HG03095 (cell line): ENCODE results near the gene PBX2.
"Not testable (repeated sequence)": the region's sequence is repeated elsewhere in the genome, so short reads cannot be mapped to it uniquely, and the experiment has no call there.

Experiments
- ATAC-seq: cut with Tn5 transposase; IDR thresholded peaks from one replicate; pipeline ENCODE4 v1.9.1; 2021; ENCODE audit warnings: moderate library complexity; ENCODE audit not compliant: unreplicated experiment

The PBX2 gene, protein sequence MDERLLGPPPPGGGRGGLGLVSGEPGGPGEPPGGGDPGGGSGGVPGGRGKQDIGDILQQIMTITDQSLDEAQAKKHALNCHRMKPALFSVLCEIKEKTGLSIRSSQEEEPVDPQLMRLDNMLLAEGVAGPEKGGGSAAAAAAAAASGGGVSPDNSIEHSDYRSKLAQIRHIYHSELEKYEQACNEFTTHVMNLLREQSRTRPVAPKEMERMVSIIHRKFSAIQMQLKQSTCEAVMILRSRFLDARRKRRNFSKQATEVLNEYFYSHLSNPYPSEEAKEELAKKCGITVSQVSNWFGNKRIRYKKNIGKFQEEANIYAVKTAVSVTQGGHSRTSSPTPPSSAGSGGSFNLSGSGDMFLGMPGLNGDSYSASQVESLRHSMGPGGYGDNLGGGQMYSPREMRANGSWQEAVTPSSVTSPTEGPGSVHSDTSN

DNA sequence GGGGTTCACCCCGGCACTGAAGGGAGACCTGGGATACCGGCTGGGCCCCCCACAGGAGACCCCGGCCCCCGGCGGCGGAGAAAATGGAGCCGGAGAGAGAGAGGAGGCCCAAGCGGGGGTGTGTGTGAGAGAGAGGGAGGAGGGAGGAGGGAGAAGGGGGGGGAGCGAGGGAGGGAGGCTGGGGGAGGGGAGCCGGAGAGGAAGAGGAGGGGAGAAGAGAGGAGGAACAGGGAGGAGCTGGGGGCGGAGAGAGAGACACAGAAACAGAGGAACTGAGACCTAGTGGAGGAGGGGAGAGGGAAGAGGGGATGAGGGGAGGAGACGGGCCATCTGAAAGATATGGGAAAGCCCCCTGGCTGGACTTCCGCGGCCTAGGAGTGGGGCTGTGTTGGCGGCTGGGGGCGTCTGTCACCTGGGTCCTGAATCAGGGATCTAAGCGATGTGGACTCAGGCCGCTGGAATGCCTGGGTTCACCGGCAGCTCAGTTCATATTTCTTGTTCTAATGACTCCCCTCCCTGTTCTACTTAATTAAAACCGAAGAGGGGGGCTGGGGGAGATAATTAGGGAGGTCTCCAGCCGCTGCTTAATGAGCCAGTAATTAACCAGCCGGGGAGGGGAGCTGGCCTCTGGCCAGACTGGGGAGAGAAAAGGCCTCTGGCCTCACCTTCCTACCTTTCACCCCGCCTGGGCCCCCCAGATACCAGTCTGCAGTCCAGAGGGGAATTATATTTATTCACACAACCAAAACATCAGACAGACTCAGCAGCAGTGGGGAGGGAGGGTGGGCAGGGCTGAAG, at the start of gene PBX2:
Gene PBX2, minus strand, starts transcription at position 149 of the 798 bp plus-strand sequence. CDS start 287 bp downstream, outside the sequence.
- peak; percentile 52 for ATAC-seq

DNA sequence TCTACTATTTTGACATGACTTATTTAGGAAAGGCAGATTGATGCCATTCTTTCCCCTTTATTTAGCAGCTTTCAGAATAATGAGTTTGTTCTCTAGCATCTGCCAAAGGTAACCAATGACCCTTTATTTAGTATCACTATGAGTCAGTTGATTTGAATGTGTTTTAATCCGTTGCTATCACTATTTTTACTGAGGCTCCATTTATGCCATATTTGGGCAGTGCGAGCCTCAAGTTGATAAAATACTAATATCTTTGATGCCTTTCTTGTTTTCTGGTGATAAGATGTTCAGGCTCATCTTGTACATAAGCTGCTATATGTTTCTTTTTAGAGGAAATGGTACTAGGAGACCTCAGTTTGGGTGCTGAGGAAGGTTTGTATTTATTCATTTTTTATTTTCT, 49.5 kb upstream of the PBX2 start:
- no peak for ATAC-seq

DNA sequence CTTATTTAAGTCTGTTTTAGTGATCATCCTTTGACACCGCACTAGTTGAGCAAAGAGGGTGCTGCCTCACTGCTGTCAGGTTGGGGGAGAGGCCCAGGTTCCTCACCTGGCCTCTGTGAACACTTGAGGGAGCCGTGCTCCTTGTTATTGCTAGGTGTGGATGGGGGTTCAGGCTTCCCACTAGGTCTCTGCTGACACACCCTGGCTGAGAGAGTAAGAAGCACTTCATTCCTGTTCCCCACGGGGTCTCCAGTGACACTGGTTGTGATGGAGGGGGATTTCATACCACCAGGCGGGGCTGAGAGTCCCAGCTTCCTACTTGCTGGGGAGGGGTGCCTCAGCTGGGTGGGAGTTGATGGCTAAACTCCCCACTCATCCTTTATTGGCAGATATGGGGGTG, 44.9 kb upstream of the PBX2 start:
- ATAC-seq = no peak

DNA sequence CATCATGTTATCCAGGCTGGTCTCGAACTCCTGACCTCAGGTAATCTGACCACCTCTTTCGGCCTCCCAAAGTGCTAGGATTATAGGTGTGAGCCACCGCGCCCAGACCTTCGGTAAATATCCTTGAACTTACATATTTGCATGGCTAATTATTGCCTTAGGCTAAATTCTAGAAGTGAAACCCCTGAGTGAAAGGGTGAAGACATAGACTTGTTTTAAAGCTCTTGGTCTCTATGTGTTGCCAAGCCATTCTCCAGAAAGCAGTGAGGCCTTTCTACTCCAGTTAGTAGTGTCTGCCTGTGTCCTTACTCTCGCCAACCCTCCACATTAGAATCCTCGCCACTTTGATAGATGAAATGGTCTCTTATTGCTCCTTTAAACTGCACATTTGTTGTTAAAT, 36.4 kb upstream of the PBX2 start:
- no peak for ATAC-seq

DNA sequence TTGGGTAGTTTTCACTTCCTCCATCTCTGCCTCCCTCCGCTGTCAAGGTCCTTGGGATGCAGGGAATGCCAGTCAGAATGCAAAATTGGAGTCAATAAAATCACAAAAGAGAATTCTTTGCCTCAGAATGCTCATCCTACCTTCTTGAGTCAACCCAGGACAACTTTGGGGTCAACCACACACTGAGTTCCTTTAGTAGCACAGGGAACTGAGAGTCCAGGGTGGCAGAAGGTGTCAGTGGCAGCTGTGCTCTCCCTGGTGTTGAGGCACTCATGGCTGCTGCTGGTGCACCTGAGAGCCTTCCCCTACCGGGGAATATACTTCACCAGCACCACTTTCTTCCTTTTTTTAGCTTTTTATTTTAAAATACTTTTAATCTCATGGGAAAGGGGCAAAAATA, 34.7 kb upstream of the PBX2 start:
- ATAC-seq = no peak

DNA sequence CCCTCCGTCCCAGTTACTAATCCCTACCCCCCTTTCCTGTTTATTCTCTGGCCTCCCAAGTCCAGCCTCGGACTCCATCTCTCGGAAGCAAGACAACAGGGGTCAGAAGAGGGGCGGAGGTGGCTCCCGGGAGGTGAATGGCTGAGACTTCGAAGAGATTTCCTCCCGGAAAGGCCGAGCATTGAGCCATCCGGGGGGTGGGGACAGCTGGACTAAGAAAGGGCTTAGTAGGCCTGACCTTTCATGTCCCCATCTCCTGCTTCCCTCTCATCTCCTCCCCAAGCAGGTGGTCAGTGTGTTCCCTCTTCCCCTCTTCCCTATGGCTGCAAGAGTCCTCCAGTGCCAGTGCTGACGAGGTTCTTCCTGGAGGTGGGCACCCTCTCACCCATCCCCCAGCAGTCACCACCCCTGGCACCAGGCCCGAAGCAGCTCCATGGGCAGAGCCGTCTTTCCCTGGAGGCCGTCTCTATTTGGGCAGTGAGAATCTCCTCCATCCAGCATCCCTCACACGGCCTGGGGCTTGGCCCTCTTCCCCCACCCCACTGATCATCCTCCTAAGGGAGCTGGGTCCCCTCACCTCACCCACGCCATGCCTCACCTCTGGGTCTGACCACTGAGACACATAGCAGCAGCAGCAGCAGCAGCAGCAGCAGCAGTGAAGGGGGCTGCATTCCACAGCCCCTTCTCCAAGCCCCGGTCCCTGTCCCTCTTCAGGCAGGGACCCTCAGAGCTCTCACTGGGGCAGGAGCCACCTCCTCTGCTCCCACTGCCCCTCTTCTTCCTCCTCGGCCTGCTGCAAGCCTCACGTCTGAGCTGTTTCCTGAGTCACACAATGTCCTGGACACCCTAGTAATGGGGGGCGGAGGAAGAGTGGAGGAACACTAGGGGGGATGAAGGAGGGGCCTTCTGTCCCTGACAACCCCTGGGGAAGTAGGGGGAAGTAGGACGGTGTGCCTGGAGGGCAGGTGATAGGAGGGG, 33.5 kb upstream of the PBX2 start, which contains the start of gene NOTCH4:
Gene NOTCH4, minus strand, starts transcription at position 810 of the 978 bp plus-strand sequence. Its CDS starts 139 bp downstream, at position 671.
- ATAC-seq = no peak

DNA sequence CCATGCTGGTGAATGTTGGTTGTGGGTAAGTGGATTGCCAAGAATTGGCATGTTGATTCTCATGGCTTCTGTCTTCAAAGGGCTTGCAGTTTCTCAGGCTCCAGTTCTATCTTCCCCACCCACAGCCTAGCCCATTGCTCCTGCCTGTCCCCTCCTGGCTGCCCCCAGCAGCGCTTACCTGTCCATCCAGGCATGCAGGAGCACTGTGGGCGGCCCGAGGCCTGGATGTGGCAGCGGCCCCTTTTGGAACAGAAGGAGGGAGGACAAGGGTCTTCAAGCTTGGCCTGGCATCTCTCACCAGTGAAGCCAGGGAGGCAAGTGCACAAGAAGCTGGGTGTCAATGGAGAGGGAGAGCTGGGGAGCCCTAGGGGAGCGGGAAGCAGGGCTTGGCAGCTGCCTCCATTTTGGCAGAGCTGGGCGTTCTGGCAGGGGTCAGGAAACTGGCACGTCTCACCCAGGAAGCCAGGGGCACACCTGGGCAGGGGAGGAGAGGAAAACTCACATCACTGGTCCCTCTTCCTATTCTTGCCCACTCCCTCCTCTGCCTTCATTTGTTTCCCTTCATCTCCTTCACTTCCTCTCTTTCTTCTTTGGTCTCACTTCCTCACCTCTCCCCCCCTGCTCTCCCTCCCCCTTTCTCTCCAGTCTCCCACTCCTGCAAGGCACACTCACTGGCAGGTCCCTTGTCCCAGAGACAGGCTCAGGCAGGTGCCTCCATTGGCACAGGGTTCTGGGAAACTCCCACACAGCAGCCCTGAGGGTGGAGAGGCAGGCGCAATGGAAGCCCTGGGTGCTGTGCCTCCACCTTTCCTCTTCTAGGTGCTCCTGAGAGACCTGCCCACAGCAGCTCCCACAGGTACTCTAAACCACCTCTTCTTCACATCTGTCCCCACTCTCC, 32.6 kb upstream of the PBX2 start:
- ATAC-seq = no peak

DNA sequence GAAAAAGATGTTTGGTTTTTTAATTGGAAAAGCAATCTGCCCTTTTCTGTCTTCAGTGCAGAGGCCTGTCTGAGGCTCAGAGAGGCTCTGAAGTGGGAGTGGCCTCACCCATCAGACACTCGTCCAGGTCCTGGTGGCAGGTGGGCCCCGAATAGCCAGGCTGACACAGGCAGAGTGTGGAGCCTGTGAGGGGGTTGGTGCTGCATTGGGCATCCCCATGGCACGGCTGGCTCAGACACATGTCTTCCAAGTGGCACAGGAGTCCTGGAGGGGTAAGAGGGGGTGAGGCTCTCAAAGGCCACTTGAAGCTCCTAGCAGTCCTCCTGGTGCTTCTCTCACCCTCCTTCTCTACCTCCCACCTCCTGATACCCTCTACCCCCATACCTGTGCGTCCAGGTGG, 30.0 kb upstream of the PBX2 start:
- no peak for ATAC-seq

DNA sequence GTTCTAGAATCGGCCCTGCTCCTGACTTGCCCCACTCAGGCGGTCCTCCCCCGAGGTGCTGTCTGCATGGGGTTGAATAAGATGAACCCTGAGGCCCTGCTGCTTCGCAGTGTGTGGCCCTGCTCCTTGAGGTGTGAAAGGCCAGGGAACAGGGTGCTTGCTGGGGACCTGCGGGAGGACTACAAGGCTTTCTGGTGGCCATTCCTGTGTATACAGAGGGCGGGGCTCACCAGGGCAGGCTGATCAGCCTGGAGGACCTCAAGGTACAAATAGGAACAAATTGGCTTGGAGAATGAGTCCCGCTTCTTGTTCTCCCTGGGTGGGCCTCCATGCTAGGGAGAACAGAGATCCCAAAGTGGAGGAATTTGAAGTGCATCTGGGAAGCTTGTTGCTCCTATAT, 28.2 kb upstream of the PBX2 start:
- ATAC-seq = no peak

DNA sequence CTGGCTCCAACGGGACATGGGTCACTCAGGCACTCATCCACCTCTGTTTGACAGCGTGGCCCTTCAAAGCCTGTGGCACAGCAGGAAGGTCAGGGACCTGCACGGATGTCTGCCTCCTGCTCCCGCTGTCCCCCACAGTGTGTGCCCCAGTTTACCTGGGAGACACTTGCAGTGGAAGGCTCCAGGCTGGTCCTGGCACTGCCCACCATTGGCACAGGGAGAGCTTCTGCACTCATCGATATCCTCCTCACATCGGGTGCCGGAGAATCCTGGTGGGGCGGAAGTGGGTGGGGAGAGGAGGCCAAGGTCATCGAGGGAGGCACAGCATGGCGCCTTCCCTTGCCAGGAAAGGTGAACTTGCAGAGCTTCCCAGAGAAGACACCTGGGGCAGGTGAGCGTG, 27.0 kb upstream of the PBX2 start:
- no peak for ATAC-seq

DNA sequence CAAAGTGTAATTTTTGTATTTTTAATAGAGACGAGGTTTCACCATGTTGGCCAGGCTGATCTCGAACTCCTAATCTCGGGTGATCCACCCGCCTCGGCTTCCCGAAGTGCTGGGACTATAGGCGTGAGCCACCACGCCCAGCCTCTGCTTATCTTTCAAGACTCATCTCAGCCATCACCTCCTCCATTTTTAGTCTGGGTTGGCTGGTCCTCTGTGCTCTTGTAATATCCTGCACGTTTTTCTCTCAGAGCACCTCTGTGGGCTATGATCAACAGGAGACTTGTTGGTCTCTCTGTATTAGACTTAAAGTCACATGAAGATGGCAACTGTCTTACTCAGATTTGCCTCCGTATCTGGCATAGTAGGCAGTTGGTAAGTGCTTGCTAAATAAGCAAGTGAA, 26.3 kb upstream of the PBX2 start:
- ATAC-seq = no peak

DNA sequence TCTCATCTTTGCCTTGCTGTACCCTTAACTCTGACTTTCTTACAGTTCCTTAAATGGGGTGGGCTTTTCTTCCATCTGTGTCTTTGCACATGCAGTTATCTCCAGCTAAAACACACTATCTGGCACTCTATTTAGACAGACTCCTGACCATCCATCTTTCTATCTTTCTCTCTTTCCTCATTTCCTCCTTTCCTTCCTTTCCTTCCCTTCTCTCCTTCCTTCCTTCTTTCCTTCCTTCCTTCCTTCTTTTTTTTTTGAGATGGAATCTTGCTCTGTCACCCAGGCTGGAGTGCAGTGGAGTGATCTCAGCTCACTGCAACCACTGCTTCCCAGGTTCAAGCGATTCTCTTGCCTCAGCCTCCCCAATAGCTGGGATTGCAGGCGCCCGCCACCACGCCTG, 25.6 kb upstream of the PBX2 start:
- ATAC-seq = no peak

DNA sequence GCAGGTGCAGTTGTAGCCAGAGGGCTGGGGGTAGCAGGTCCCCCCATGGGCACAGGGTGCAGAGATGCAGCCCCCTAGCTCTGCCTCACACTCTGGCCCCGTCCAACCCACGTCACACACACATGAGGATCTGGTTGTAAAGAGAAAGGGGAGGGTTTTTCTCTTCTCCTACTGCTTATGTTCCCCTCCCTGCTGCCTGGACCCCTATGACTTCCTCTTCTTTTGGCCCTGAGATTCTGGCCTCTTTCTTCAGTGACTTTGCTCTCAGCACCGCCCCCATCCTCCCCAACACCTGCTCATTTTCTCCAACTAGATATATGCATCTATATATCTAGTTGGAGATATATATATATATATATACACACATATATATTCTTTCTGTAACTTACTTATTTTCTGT, 24.1 kb upstream of the PBX2 start:
- ATAC-seq = no peak

DNA sequence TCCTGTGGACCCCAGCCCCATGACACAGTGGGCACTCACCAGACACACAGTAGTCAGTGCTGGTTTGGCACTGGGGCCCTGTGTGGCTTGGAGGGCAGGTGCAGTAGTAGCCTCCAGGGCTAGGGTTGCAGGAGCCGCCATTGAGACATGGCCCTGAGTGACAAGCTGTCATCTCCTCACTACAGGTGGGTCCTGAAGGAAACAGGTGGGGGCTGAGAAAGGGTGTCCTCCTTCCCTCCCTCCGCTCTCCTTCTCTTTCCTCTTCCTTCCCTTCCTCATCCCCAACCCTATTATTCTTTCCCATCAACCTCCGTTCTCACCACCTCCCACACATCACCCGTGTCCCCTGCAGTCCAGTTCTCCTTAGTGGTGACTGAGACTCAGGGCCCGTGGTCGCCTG, 23.6 kb upstream of the PBX2 start:
- no peak for ATAC-seq

DNA sequence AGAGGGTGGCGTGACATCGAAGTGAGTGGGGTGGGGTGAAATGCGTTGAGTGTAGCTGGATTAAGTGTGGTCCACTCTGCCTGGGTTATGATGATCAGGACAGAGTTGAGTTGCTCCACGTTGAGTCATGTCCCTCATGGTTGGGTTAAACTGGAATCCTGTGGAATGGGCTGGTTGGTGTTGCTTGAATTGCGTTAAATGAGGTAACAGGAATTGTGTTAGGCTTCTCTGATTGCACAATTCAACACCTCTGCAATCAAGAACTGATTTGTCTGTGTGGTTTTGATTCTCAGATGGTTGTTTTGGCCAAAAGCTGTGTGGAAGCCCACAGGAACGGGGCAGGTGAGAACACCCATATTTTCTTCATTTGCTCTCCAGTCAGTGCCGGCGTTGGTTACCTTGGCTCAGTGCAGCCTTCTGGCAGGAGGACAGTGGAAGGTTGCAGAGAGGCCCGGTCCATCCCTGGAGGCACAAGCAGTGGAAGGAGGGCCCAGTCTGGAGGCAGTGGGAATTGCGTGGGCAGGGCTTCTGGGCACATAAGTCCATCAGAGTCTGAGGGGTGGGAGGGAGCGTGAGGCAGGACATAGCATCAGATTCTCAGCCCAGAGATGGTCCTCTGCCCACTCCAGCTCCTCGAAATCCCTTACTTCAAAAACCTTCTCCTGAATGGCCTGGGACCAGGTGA, 22.2 kb upstream of the PBX2 start:
- ATAC-seq = no peak

DNA sequence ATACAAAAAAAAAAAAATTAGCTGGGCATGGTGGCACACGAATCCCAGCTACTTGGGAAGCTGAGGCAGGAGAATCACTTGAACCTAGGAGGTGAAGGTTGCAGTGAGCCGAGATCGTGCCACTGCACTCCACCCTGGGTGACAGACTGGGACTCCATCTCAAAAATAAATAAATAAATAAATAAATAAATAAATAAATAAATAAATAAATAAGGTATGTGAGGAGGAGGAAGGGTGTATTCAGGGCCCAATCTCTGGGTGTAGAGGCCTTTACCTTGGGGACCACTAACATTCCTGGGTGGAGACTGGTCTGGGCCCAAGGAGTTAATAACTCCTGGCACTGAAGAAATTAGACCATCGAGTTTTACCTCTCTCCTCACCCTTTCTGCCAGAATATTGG, 21.4 kb upstream of the PBX2 start:
- not testable (repeated sequence) for ATAC-seq

DNA sequence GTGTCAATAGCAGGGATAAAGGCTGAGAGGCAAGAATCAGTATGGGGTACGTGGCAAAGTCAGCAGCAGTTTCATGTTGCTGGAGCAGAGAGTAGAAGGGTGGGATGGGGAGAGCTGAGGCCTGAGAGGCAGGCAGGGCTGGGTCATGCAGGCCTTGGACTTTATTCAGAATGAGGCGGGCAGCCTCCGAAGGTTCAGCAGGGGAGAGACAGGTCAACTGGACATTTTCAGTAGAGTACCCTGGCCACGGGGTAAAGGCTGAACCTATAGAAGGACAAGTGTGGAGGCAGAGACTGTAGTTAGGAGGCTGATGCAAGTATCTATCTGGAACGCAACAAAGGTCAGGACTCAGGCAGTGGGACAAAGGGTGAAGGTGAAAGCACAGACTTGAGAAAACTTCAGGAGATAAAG, 20.2 kb upstream of the PBX2 start:
- ATAC-seq = no peak

DNA sequence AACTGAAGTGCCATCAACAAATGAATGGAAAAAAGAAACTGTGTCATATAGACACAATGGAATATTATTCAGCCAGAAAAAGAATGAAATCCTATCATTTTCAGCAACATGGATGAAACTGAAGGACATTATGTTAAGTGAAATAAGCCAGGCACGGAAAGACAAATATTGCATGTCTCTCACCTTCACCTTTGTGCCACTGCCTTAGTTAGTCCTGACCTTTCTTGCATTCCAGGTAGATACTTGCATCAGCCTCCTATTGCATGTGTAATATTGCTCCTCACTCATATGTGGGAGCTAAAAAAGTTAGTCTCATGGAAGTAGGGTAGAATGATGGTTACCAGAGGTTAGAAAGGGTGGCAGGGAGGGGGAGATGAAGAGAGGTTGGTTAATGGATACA, 19.0 kb upstream of the PBX2 start:
- no peak for ATAC-seq

DNA sequence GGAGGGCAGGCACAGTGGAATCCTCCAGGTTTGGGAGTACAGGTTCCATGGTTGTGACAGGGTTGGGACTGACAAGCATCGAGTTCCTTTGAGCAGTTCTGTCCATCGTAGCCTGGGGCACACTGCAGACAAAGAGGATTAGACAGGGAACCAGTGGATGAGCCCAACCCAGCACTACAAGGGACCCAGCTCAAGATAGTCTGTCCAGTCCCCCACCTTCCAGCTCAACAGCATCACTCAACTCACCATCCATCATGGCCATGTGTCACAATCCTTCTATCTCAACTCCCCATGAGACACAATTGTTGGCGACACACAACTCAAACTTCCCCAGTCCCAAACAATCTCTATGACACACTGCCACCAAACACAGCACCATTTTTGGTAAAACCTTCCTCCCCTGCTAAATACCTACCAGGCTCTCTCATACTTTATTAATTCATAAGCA, 14.3 kb upstream of the PBX2 start:
- no peak for ATAC-seq
